ENCODE results near the gene FAM32A. TPM values are rescaled to one million over a fixed set of nuclear protein-coding genes. Genes with fewer than 3 reads are reported as not detected.

Gene FAM32A
- total RNA-seq, 5 donors from 2014 or later (not counting 1 experiment from before 2014, with no cell fraction given) = 42.1 to 60.6 (median 53.3) TPM

DNA sequence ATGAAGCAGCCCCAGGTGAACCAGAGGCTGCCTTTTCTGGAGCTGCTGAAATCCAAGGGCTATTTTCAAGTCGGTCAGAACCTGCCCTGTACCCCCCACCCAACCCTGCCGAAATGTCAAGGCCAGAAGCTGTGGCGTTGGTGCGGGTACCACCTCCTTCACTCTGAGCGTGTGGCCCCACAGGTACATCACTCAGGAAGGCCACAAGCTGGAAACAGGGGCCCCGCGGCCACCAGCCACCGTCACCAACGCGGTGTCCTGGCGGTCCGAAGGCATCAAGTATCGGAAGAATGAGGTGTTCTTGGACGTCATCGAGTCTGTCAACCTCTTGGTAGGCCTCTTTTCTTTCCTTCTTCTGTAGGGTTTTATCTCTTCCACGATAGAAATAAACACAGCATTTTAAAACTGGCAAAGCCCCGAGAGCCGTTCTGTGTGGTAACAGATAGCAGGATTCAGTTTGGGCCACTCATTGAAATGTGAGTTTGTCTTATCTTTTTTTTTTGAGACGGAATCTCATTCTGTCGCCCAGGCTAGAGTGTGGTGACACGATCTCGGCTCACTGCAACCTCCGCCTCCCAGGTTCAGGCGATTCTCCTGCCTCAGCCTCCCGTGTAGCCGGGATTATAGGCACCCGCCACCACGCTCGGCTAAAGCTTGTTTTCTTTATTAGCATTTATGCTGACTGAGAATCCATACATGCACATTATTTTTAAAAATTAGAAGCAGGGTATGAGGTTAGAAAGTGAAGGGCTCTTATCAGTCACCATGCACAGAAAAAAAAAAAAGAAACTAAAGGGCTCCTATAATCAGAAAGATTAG, 23.8 kb downstream of the FAM32A start:
- no peak overlapping the region for H3K4me3 ChIP-seq (ENCODE audit: control insufficient read depth in 1 of 2, extremely low read depth in 1 of 2, low read length in 1 of 2)
- peak overlapping the region; percentile 39 to 46 for H3K27ac Mint-ChIP-seq
- POLR2A ChIA-PET = interaction anchor here in 1 of 2 donors (0.7 kb wide), 1 partner anchor 174 kb away, joined by 4 read pairs; no protein-coding TSS in a partner anchor
- no peak overlapping the region for H3K27ac ChIP-seq (ENCODE audit: low read length)
- H3K4me1 Mint-ChIP-seq = peaks cover 63 to 68% (median 64%) of the 10 kb centered on the region in 3 donors
- H3K4me3 Mint-ChIP-seq = peak overlapping the region in 1 of 3 donors; percentile 49
- no peaks in the 10 kb centered on the region for H3K27me3 ChIP-seq (replicated peaks in 1 of 2; ENCODE audit: control insufficient read depth in 2 of 2, extremely low read depth in 1 of 2, insufficient read depth in 2 of 2, low read length in 1 of 2)
- H3K36me3 Mint-ChIP-seq = peaks cover 50% of the 10 kb centered on the region
- no peaks in the 10 kb centered on the region for H3K9me3 ChIP-seq
- no peaks in the 10 kb centered on the region for H3K27me3 Mint-ChIP-seq
- DNase-seq = no peak
- CTCF ChIA-PET = interaction anchor here in 1 of 2 donors (0.6 kb wide), 1 partner anchor 522 kb away, joined by 3 read pairs; no protein-coding TSS in a partner anchor
- WGBS (ENCODE audit: insufficient coverage) = 96% methylated on average over 22 of the region's 29 CpGs
- no peak for ATAC-seq (replicated peaks in 1 of 4)
- peaks cover 0 to 4% (median 0%) of the 10 kb centered on the region in 3 donors for H3K9me3 Mint-ChIP-seq
- H3K36me3 ChIP-seq (ENCODE audit: control insufficient read depth in 2 of 2, extremely low read depth in 1 of 2, insufficient read depth in 1 of 2, low read length in 1 of 2) = peaks cover 3 to 65% of the 10 kb centered on the region in 2 donors
- H3K4me1 ChIP-seq (ENCODE audit: control insufficient read depth in 1 of 2, extremely low read depth in 1 of 2, insufficient read depth in 2 of 2, low read length in 2 of 2) = peaks cover 17 to 27% of the 10 kb centered on the region in 2 experiments

DNA sequence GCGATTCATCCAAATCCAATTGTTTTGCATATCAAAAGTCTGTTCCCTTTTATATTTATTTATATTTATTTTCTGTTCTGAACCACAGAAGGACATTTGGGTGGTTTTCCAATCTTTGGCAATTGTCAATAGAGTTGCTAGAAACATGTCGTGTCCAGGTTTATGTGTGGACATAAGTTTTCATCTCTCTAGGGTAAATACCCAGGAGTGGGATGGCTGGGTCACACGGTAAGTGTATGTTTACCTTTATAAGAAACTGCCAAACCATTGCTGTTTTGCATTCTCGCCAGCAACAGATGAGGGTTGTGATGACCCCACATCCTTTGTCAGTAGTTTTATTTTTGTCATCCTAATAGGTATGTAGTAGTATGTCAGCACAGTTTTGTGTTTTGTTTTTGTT, 25.0 kb downstream of the FAM32A start:
- H3K4me3 Mint-ChIP-seq = no peak overlapping the region
- Histone ChIP-seq H3K36me3 (ENCODE audit: control insufficient read depth in 2 of 2, extremely low read depth in 1 of 2, insufficient read depth in 1 of 2, low read length in 1 of 2) (peaks cover 0 to 61% of the 10 kb centered on the region in 2 donors), H3K4me1 (ENCODE audit: control insufficient read depth in 1 of 2, extremely low read depth in 1 of 2, insufficient read depth in 2 of 2, low read length in 2 of 2) (peaks cover 17 to 31% of the 10 kb centered on the region in 2 experiments), H3K4me3 (ENCODE audit: control insufficient read depth in 1 of 2, extremely low read depth in 1 of 2, low read length in 1 of 2) (no peak overlapping the region), H3K9me3 (no peaks in the 10 kb centered on the region), H3K27ac (ENCODE audit: low read length) (no peak overlapping the region), H3K27me3 (replicated peaks in 1 of 2; ENCODE audit: control insufficient read depth in 2 of 2, extremely low read depth in 1 of 2, insufficient read depth in 2 of 2, low read length in 1 of 2) (no peaks in the 10 kb centered on the region)
- ChIA-PET POLR2A (no interaction called here), CTCF (interaction anchor here in 1 of 2 donors (0.9 kb wide), 1 partner anchor 173 kb away, joined by 3 read pairs; no protein-coding TSS in a partner anchor)
- H3K27me3 Mint-ChIP-seq = no peaks in the 10 kb centered on the region
- H3K9me3 Mint-ChIP-seq = peaks cover 0 to 4% (median 0%) of the 10 kb centered on the region in 3 donors
- H3K36me3 Mint-ChIP-seq = peaks cover 53% of the 10 kb centered on the region
- peak overlapping the region in 1 of 2 donors; percentile 56 for H3K27ac Mint-ChIP-seq
- WGBS (ENCODE audit: insufficient coverage) = 100% methylated on average over 1 of the region's 4 CpGs
- ATAC-seq (replicated peaks in 1 of 4) (no peak), DNase-seq (no peak)
- H3K4me1 Mint-ChIP-seq = peaks cover 69 to 75% (median 70%) of the 10 kb centered on the region in 3 donors

DNA sequence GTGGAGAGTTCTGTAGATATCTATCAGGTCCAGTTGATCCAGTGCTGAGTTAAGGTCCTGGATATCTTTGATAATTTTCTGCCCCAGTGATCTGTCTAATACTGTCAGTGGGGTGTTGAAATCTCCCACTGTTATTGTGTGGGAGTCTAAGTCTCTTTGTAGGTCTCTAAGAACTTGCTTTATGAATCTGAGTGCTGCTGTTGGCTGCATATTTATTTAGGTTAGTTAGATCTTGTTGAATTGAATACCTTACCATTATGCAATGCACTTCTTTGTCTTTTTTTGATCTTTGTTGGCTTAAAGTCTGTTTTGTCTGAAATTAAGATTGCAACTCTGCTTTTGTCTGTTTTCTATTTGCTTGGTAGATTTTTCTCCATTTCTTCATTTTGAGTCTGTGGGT, 27.9 kb downstream of the FAM32A start:
- peak overlapping the region; percentile 87 to 90 for H3K27ac Mint-ChIP-seq
- peaks cover 0 to 4% (median 0%) of the 10 kb centered on the region in 3 donors for H3K9me3 Mint-ChIP-seq
- Histone ChIP-seq H3K27me3 (replicated peaks in 1 of 2; ENCODE audit: control insufficient read depth in 2 of 2, extremely low read depth in 1 of 2, insufficient read depth in 2 of 2, low read length in 1 of 2) (no peaks in the 10 kb centered on the region), H3K4me3 (ENCODE audit: control insufficient read depth in 1 of 2, extremely low read depth in 1 of 2, low read length in 1 of 2) (no peak overlapping the region), H3K36me3 (ENCODE audit: control insufficient read depth in 2 of 2, extremely low read depth in 1 of 2, insufficient read depth in 1 of 2, low read length in 1 of 2) (peaks cover 0 to 56% of the 10 kb centered on the region in 2 donors), H3K27ac (ENCODE audit: low read length) (no peak overlapping the region), H3K4me1 (ENCODE audit: control insufficient read depth in 1 of 2, extremely low read depth in 1 of 2, insufficient read depth in 2 of 2, low read length in 2 of 2) (peaks cover 33 to 35% of the 10 kb centered on the region in 2 experiments), H3K9me3 (no peaks in the 10 kb centered on the region)
- H3K27me3 Mint-ChIP-seq = no peaks in the 10 kb centered on the region
- H3K36me3 Mint-ChIP-seq = peaks cover 67% of the 10 kb centered on the region
- ChIA-PET CTCF (no interaction called here), POLR2A (interaction anchor here in 1 of 2 donors (0.6 to 0.7 kb wide), 2 partner anchors 70 to 636 kb away, joined by 4 read pairs; no protein-coding TSS in a partner anchor)
- DNase-seq (no peak), ATAC-seq (replicated peaks in 1 of 4) (no peak)
- H3K4me3 Mint-ChIP-seq = peak overlapping the region; percentile 31 to 57 (median 43)
- peaks cover 78 to 87% (median 81%) of the 10 kb centered on the region in 3 donors for H3K4me1 Mint-ChIP-seq

DNA sequence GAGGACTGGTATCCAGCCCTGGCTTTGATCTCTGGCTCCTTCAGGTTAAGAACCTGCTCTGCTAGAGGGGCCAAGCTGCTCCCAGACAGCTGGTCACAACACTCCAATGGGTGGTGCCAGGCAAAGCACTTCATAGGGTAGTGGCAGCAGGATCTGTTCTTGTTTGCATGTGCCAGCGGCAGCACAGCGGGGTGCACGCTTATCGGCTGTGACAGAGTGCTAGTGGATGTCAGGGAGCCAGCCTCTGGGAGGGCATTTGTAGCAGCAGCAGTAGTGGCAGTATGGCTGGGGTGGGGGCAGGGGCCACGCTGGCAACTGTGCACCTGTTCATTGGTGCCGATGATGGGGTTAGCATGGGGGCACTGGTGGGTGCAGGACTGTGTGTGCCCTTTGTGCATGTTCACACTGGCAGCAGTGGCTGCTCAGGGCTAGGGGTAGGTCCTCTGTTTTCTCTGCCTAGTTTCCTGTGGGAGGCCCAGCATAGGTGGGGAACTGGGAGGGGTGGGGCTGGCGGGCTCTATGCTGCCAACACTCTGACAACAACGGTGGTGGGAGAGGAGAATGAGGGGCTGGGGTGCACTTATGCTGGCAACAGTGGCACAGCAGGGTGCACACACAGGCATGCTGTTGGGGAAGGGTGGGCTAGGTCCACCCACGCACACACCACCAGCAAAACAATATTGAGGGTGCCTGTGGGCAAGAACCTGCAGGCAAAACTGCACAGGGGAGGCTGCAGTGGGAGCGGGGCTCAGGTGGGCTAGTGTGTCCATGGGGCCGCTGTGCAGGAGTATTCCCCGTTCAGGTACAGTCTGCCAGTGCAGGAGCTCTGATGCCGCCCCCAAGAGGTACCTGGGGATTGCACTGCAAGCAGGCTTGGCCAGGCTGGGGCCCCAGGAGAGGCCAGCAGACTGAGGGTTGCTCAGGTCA, 31.8 kb downstream of the FAM32A start:
- ChIA-PET CTCF (no interaction called here), POLR2A (no interaction called here)
- H3K4me1 Mint-ChIP-seq = peaks cover 59 to 65% (median 61%) of the 10 kb centered on the region in 3 donors
- Histone ChIP-seq H3K36me3 (ENCODE audit: control insufficient read depth in 2 of 2, extremely low read depth in 1 of 2, insufficient read depth in 1 of 2, low read length in 1 of 2) (peaks cover 2 to 54% of the 10 kb centered on the region in 2 donors), H3K4me3 (ENCODE audit: control insufficient read depth in 1 of 2, extremely low read depth in 1 of 2, low read length in 1 of 2) (peak overlapping the region in 1 of 2 donors; percentile 45), H3K27ac (ENCODE audit: low read length) (peak overlapping the region; percentile 35), H3K27me3 (replicated peaks in 1 of 2; ENCODE audit: control insufficient read depth in 2 of 2, extremely low read depth in 1 of 2, insufficient read depth in 2 of 2, low read length in 1 of 2) (no peaks in the 10 kb centered on the region), H3K4me1 (ENCODE audit: control insufficient read depth in 1 of 2, extremely low read depth in 1 of 2, insufficient read depth in 2 of 2, low read length in 2 of 2) (peaks cover 33 to 39% of the 10 kb centered on the region in 2 experiments), H3K9me3 (peaks cover 2% of the 10 kb centered on the region)
- peak overlapping the region; percentile 60 to 71 (median 64) for H3K4me3 Mint-ChIP-seq
- ATAC-seq (replicated peaks in 1 of 4) = peak; percentile 84 to 94 (median 93)
- H3K27me3 Mint-ChIP-seq = no peaks in the 10 kb centered on the region
- peak in 31 of 35 experiments; percentile 13 to 71 (median 36) for DNase-seq
- 71% methylated on average over 11 of the region's 13 CpGs for WGBS (ENCODE audit: insufficient coverage)
- peaks cover 7 to 10% (median 8%) of the 10 kb centered on the region in 3 donors for H3K9me3 Mint-ChIP-seq
- H3K36me3 Mint-ChIP-seq = peaks cover 69% of the 10 kb centered on the region
- H3K27ac Mint-ChIP-seq = peak overlapping the region; percentile 96

DNA sequence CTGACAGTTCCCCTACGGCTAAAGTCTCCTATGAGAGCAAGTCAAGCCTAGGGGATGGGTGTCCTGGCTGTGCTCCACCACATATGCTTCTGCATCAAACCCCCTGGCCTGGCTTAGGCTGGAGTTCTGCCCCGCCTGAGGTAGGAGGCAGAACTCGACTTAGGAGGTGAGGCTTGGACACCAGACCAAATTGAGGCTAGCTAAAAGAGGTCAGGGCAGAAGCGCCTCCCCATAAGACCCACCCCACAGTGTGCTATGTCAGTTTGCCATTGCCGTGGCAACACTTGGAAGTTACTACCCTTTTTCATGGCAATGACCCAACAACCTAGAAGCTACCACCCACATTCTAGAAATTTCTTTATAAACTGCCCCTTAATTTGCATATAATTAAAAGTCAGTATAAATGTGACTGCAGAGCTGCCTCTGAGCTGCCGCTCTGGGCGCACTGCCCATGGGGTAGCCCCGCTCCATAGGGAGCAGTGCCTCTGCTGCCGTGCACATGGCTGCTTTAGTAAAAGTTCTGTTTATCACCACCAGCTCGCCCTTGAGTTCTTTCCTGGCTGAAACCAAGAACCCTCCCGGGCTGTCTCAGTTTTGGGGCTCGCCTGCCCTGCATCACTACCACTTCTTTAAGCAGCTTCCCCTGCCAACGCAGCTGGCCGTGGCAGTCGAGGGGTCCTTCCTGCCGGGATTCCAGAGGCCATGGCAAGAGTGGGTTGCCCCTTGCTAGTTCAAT, 32.7 kb downstream of the FAM32A start:
- no peak for ATAC-seq (replicated peaks in 1 of 4)
- POLR2A ChIA-PET = no interaction called here
- Histone ChIP-seq H3K9me3 (peaks cover 2% of the 10 kb centered on the region), H3K36me3 (ENCODE audit: control insufficient read depth in 2 of 2, extremely low read depth in 1 of 2, insufficient read depth in 1 of 2, low read length in 1 of 2) (peaks cover 5 to 57% of the 10 kb centered on the region in 2 donors), H3K4me1 (ENCODE audit: control insufficient read depth in 1 of 2, extremely low read depth in 1 of 2, insufficient read depth in 2 of 2, low read length in 2 of 2) (peaks cover 33% of the 10 kb centered on the region in 2 experiments), H3K27ac (ENCODE audit: low read length) (peak overlapping the region; percentile 35), H3K4me3 (ENCODE audit: control insufficient read depth in 1 of 2, extremely low read depth in 1 of 2, low read length in 1 of 2) (no peak overlapping the region), H3K27me3 (replicated peaks in 1 of 2; ENCODE audit: control insufficient read depth in 2 of 2, extremely low read depth in 1 of 2, insufficient read depth in 2 of 2, low read length in 1 of 2) (no peaks in the 10 kb centered on the region)
- H3K4me1 Mint-ChIP-seq = peaks cover 51 to 56% (median 52%) of the 10 kb centered on the region in 3 donors
- H3K36me3 Mint-ChIP-seq = peaks cover 67% of the 10 kb centered on the region
- H3K27me3 Mint-ChIP-seq = no peaks in the 10 kb centered on the region
- CTCF ChIA-PET = no interaction called here
- H3K9me3 Mint-ChIP-seq = peaks cover 7 to 10% (median 8%) of the 10 kb centered on the region in 3 donors
- no peak for DNase-seq
- peak overlapping the region; percentile 82 to 96 for H3K27ac Mint-ChIP-seq
- 73% methylated on average over 9 of the region's 16 CpGs for WGBS (ENCODE audit: insufficient coverage)
- H3K4me3 Mint-ChIP-seq = peak overlapping the region in 1 of 3 donors; percentile 71
